Measurements from ENCODE around the gene RSU1. TPM values are rescaled to one million over a fixed set of nuclear protein-coding genes. Genes with fewer than 3 reads are reported as not detected.

The RSU1 gene
- total RNA-seq, result 10 to 100 TPM; 69.5 to 72.7 TPM

- ATAC-seq (ENCODE audit: low read depth) (peak; percentile 97), DNase-seq (peak; percentile 100)
- Mint-ChIP-seq H3K4me1 (peaks cover 24% of the 10 kb centered on the region), H3K4me3 (peak within 1 kb of the TSS; percentile 86), H3K9me3 (peaks cover 12% of the 10 kb centered on the region), H3K27me3 (peaks cover 2% of the 10 kb centered on the region), H3K36me3 (peaks cover 13% of the 10 kb centered on the region), H3K27ac (peak within 1 kb of the TSS; percentile 96)
- POLR2A ChIA-PET, result interaction anchor here (0.5 to 2.1 kb wide), 24 partner anchors 9 to 1842 kb away, joined by 3 to 21 read pairs (median 4); partner anchors contain the start of genes ARL5B, NMT2, PTER and TRDMT1
Observed at GRCh38 chr10:16817125-16818019, at the start of gene RSU1. Gene RSU1 (minus strand): TSS chr10:16817424. CDS start chr10:16817081, 343 bp downstream.

- POLR2A ChIA-PET, result no interaction called here
- Mint-ChIP-seq H3K27ac (no peak overlapping the region), H3K36me3 (no peaks in the 10 kb centered on the region), H3K9me3 (no peaks in the 10 kb centered on the region), H3K27me3 (no peaks in the 10 kb centered on the region), H3K4me3 (no peak overlapping the region), H3K4me1 (no peaks in the 10 kb centered on the region)
- no peak for ATAC-seq (ENCODE audit: low read depth)
- no peak for DNase-seq
Observed at GRCh38 chr10:16866541-16867275, 49.5 kb upstream of the RSU1 start.

- POLR2A ChIA-PET, result no interaction called here
- H3K27me3 Mint-ChIP-seq, result no peaks in the 10 kb centered on the region
- DNase-seq (no peak), ATAC-seq (ENCODE audit: low read depth) (no peak)
- no peaks in the 10 kb centered on the region for H3K9me3 Mint-ChIP-seq
- no peaks in the 10 kb centered on the region for H3K4me1 Mint-ChIP-seq
- H3K27ac Mint-ChIP-seq, result no peak overlapping the region
- H3K36me3 Mint-ChIP-seq, result no peaks in the 10 kb centered on the region
- H3K4me3 Mint-ChIP-seq, result no peak overlapping the region
Observed at GRCh38 chr10:16865766-16866165, 48.5 kb upstream of the RSU1 start.

GRCh38 chr10:16863766-16864165, 46.5 kb upstream of the RSU1 start:
- Mint-ChIP-seq H3K4me1 (no peaks in the 10 kb centered on the region), H3K27me3 (no peaks in the 10 kb centered on the region), H3K9me3 (no peaks in the 10 kb centered on the region), H3K36me3 (no peaks in the 10 kb centered on the region), H3K4me3 (no peak overlapping the region), H3K27ac (no peak overlapping the region)
- no peak for ATAC-seq (ENCODE audit: low read depth)
- DNase-seq, result no peak
- POLR2A ChIA-PET, result no interaction called here

- Mint-ChIP-seq H3K4me1 (no peaks in the 10 kb centered on the region), H3K4me3 (no peak overlapping the region), H3K27me3 (peaks cover under 1% of the 10 kb centered on the region), H3K9me3 (no peaks in the 10 kb centered on the region), H3K36me3 (no peaks in the 10 kb centered on the region), H3K27ac (no peak overlapping the region)
- DNase-seq (no peak), ATAC-seq (ENCODE audit: low read depth) (no peak)
- POLR2A ChIA-PET, result no interaction called here
Observed at GRCh38 chr10:16857419-16857818, 40.2 kb upstream of the RSU1 start.

GRCh38 chr10:16856567-16856966, 39.3 kb upstream of the RSU1 start:
- Mint-ChIP-seq H3K27ac (no peak overlapping the region), H3K9me3 (no peaks in the 10 kb centered on the region), H3K27me3 (peaks cover 2% of the 10 kb centered on the region), H3K4me3 (no peak overlapping the region), H3K4me1 (no peaks in the 10 kb centered on the region), H3K36me3 (no peaks in the 10 kb centered on the region)
- POLR2A ChIA-PET, result no interaction called here
- DNase-seq (no peak), ATAC-seq (ENCODE audit: low read depth) (no peak)

- Mint-ChIP-seq H3K36me3 (no peaks in the 10 kb centered on the region), H3K4me1 (no peaks in the 10 kb centered on the region), H3K4me3 (no peak overlapping the region), H3K9me3 (no peaks in the 10 kb centered on the region), H3K27me3 (peaks cover 2% of the 10 kb centered on the region), H3K27ac (no peak overlapping the region)
- DNase-seq (no peak), ATAC-seq (ENCODE audit: low read depth) (no peak)
- POLR2A ChIA-PET, result no interaction called here
Observed at GRCh38 chr10:16856092-16856491, 38.9 kb upstream of the RSU1 start.

- POLR2A ChIA-PET, result no interaction called here
- H3K27me3 Mint-ChIP-seq, result peaks cover 2% of the 10 kb centered on the region
- no peaks in the 10 kb centered on the region for H3K36me3 Mint-ChIP-seq
Observed at GRCh38 chr10:16854623-16855022, 37.4 kb upstream of the RSU1 start.

GRCh38 chr10:16853809-16854208, 36.6 kb upstream of the RSU1 start:
- no peak overlapping the region for H3K27ac Mint-ChIP-seq
- no peak overlapping the region for H3K4me3 Mint-ChIP-seq
- H3K27me3 Mint-ChIP-seq, result peaks cover 2% of the 10 kb centered on the region
- no peaks in the 10 kb centered on the region for H3K4me1 Mint-ChIP-seq
- ATAC-seq (ENCODE audit: low read depth) (no peak), DNase-seq (no peak)
- POLR2A ChIA-PET, result no interaction called here
- no peaks in the 10 kb centered on the region for H3K9me3 Mint-ChIP-seq
- no peaks in the 10 kb centered on the region for H3K36me3 Mint-ChIP-seq

More at GRCh38 chr10:16854623-16855022, 37.4 kb upstream of the RSU1 start:
- DNase-seq (no peak), ATAC-seq (ENCODE audit: low read depth) (no peak)
- Mint-ChIP-seq H3K9me3 (no peaks in the 10 kb centered on the region), H3K4me1 (no peaks in the 10 kb centered on the region), H3K27ac (no peak overlapping the region), H3K4me3 (no peak overlapping the region)

- H3K9me3 Mint-ChIP-seq, result no peaks in the 10 kb centered on the region
- H3K36me3 Mint-ChIP-seq, result no peaks in the 10 kb centered on the region
- peaks cover 2% of the 10 kb centered on the region for H3K27me3 Mint-ChIP-seq
- POLR2A ChIA-PET, result no interaction called here
- no peak overlapping the region for H3K4me3 Mint-ChIP-seq
- H3K4me1 Mint-ChIP-seq, result no peaks in the 10 kb centered on the region
- DNase-seq (no peak), ATAC-seq (ENCODE audit: low read depth) (no peak)
- H3K27ac Mint-ChIP-seq, result no peak overlapping the region
Observed at GRCh38 chr10:16853201-16853600, 36.0 kb upstream of the RSU1 start.

- Mint-ChIP-seq H3K27me3 (peaks cover 2% of the 10 kb centered on the region), H3K27ac (no peak overlapping the region), H3K4me1 (no peaks in the 10 kb centered on the region), H3K9me3 (no peaks in the 10 kb centered on the region), H3K4me3 (no peak overlapping the region), H3K36me3 (no peaks in the 10 kb centered on the region)
- ATAC-seq (ENCODE audit: low read depth), result no peak
- DNase-seq, result no peak
- POLR2A ChIA-PET, result no interaction called here
Observed at GRCh38 chr10:16852624-16853023, 35.4 kb upstream of the RSU1 start.

- peaks cover 2% of the 10 kb centered on the region for H3K27me3 Mint-ChIP-seq
- H3K36me3 Mint-ChIP-seq, result no peaks in the 10 kb centered on the region
- DNase-seq (no peak), ATAC-seq (ENCODE audit: low read depth) (no peak)
- no peak overlapping the region for H3K4me3 Mint-ChIP-seq
- H3K27ac Mint-ChIP-seq, result no peak overlapping the region
- no peaks in the 10 kb centered on the region for H3K4me1 Mint-ChIP-seq
- no peaks in the 10 kb centered on the region for H3K9me3 Mint-ChIP-seq
- POLR2A ChIA-PET, result interaction anchor here (0.6 kb wide), 1 partner anchor 382 kb away, joined by 3 read pairs; no protein-coding TSS in a partner anchor
Observed at GRCh38 chr10:16848562-16849154, 31.4 kb upstream of the RSU1 start.

GRCh38 chr10:16847644-16848043, 30.4 kb upstream of the RSU1 start:
- peaks cover 2% of the 10 kb centered on the region for H3K27me3 Mint-ChIP-seq
- no peaks in the 10 kb centered on the region for H3K9me3 Mint-ChIP-seq
- ATAC-seq (ENCODE audit: low read depth) (no peak), DNase-seq (no peak)
- no peak overlapping the region for H3K4me3 Mint-ChIP-seq
- H3K27ac Mint-ChIP-seq, result no peak overlapping the region
- POLR2A ChIA-PET, result no interaction called here
- no peaks in the 10 kb centered on the region for H3K36me3 Mint-ChIP-seq
- no peaks in the 10 kb centered on the region for H3K4me1 Mint-ChIP-seq
